T47D (cell line): ENCODE measurements around the gene NCS1.
A peak's percentile ranks its signal among the peaks of the same experiment; 100 is the strongest.

Experiments
- DNase-seq, 2 experiments: peaks; one replicate each; pipeline versions ENCODE4 v3.0.0 to v3.0.0-alpha.2; 2011 to 2012; ENCODE audit warnings: low read depth in 1 of 2, low spot score in 1 of 2
- JUND ChIP-seq: IDR thresholded peaks from 2 replicates; pipeline ENCODE4 v1.6.1; 2012; ENCODE audit warnings: low read depth
- in situ Hi-C: cut with HindIII; loops from 2 replicates; pipeline ENCODE4 v1.10.0; 2016; ENCODE audit warnings: low sequenced_read_pairs, low pct_unique_long_range_greater_than_20kb

The NCS1 gene

DNA sequence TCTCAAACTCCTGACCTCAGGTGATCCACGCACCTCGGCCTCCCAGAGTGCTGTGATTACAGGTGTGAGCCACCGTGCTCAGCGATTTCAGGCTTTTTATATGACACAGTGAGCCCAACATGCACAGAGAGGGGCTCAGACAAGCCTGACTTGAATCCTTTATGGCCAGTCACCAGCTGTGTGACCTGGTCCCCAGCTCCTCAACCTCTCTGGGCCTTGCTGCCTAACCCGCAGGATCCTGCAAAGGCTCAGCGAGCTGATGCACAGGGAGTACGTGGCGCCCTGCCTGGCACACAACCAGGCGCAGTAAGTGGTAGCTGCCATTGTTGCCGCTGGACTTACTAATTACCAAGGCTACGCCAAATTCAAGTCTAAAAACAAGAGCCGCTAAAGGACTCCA, 16.6 kb upstream of the NCS1 start:
- in situ Hi-C loops, result no loop called here
- no peak for TF ChIP-seq JUND
- DNase-seq, result no peak

- peak in 1 of 2 experiments; percentile 52 for DNase-seq
- in situ Hi-C loops, result no loop called here
- no peak for TF ChIP-seq JUND
These were observed 15.5 kb upstream of the NCS1 start for GRCh38 chr9:130156672-130157071.

GRCh38 chr9:130157079-130157478, 15.1 kb upstream of the NCS1 start:
- DNase-seq, result no peak
- TF ChIP-seq JUND, result no peak
- in situ Hi-C loops, result no loop called here

GRCh38 chr9:130158001-130158400, 14.2 kb upstream of the NCS1 start:
- in situ Hi-C loops, result no loop called here
- no peak for TF ChIP-seq JUND
- DNase-seq, result no peak

GRCh38 chr9:130159057-130159456, 13.1 kb upstream of the NCS1 start:
- DNase-seq, result no peak
- no peak for TF ChIP-seq JUND
- in situ Hi-C loops, result no loop called here

DNA sequence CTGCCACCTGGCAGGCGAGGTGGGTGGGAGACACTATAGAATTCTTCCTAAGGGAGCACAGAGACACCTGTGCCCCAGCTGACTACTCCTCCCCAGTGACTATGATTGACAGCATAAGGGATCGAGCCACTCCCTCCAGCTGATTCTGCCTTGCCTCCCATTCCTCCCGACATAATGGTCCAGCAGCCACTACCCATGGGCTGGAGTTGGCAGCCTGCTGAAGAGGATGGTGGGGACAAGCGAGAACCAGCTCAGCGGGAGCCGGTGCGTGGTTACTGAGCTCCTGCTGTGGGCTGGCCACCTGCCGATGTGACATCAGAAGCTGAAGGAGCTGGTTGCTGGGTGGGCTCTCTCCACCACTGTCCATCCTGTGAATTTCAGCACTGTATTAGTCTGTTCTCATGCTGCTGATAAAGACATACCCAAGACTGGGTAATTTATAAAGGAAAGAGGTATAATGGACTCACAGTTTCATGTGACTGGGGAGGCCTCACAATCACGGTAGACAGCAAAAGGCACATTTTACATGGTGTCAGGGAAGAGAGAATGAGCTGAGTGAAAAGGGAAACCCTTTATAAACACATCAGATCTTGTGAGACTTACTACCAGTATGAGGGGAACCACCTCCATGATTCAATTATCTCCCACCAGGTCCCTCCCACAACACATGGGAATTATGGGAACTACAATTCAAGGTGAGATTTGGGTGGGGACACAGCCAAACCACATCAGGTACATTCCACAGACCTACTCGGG, 12.1 kb upstream of the NCS1 start:
- in situ Hi-C loops, result no loop called here
- no peak for DNase-seq
- TF ChIP-seq JUND, result no peak

- no peak for DNase-seq
- in situ Hi-C loops, result no loop called here
- no peak for TF ChIP-seq JUND
These were observed 11.2 kb upstream of the NCS1 start for GRCh38 chr9:130160862-130161470.

DNA sequence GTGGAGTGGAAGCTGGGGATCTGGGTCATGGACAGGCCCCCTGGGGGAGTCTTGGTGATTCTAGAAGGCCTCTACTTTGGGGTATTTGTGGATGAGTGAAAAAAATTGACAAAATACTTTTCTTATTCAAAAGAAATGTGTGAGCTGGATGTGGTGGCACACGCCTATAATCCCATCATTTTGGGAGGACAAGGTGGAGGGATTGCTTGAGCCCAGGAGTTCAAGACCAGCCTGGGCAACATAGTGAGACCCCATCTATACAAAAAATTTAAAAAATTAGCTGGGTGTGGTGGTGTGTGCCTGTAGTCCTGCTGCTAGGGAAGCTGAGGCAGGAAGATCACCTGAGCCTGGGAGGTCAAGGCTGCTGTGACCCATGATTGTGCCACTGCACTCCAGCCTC, 6.6 kb upstream of the NCS1 start:
- in situ Hi-C loops, result no loop called here
- no peak for TF ChIP-seq JUND
- DNase-seq, result no peak

DNA sequence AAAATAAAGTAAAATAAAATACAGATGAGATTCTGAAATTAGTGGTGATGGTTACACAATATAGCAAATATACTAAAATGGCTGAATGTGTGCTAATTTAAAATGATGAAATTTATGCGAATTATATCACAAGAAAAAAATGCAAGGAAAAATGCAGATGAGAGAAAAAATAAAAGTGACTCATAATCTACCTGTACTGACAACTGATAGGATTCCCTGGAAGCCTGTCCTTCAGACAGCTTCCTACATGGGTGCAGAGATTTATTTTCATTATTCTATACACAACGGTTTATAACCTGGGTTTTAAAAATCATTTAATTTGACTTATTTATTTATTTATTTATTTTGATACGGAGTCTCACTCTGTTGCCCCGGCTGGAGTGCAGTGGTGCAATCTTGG, 5.8 kb upstream of the NCS1 start:
- no peak for DNase-seq
- no peak for TF ChIP-seq JUND
- in situ Hi-C loops, result no loop called here

- in situ Hi-C loops, result no loop called here
- no peak for DNase-seq
- no peak for TF ChIP-seq JUND
These were observed 4.3 kb upstream of the NCS1 start for GRCh38 chr9:130167927-130168326.

GRCh38 chr9:130171226-130172148, 717 bp upstream of the NCS1 start:
- no peak for TF ChIP-seq JUND
- peak in 1 of 2 experiments; percentile 59 for DNase-seq
- in situ Hi-C loops, result no loop called here

DNA sequence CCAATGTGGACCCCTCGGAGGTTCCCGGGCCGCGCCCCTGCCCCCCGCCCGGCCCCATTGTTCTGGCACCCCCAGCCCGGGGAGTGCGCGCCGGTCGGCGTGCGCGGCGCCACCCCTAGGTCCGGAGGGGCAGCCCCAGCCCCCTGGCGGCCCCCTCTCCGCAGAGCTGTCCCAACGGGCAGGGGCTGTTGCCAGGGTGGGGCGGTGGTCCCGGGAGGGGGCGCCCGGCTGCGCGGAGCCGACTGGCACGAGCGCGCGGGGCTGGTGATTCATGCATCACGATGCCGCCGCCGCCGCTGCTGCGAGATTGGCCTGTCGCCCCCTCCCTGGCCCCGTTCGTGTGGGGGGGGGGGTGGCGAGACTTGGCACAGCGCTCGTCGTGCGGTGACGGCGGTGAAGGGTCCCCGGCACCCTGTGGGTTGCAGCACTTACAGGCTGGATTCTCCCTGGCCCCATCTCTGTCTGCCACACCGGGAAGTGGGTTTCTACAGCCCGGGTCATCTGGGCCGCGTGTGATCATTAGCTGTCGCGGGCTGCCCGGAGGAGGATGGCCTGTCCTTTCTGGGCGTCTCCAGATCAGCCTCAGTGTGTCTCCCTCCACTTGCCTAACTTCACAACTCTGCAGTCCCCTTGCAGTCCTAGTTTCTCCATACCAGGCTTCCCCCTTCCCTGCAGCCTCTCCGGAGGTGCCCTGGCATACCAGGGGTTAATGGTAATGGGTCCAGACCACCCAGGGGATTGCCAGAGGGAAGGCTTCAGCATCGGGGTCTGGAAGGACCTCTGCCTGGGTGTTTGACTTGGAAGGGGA, 858 bp downstream of the NCS1 start:
- in situ Hi-C loops, result no loop called here
- peak in 1 of 2 experiments; percentile 61 for DNase-seq
- no peak for TF ChIP-seq JUND
